Mammary epithelial cell (primary cell): Measurements from ENCODE around the gene UQCRQ.

Source experiments
- EZH2 ChIP-seq: IDR thresholded peaks from 2 replicates; pipeline ENCODE4 v1.6.1; 2012; ENCODE audit warnings: low read length, inconsistent platforms, borderline replicate concordance
- TF ChIP-seq, protein P1 (sequence below), 2 donors: IDR thresholded peaks in 1 of 2; conservative IDR thresholded peaks in 1 of 2; 2 replicates each; pipeline ENCODE4 v1.5.1; 2011 to 2012; ENCODE audit warnings: inconsistent platforms in 2 of 2, low read length in 2 of 2, mild to moderate bottlenecking in 2 of 2, control low read depth in 1 of 2, low read depth in 1 of 2; ENCODE audit not compliant: insufficient read depth in 1 of 2; ENCODE audit errors: extremely low read depth in 1 of 2

DNA sequence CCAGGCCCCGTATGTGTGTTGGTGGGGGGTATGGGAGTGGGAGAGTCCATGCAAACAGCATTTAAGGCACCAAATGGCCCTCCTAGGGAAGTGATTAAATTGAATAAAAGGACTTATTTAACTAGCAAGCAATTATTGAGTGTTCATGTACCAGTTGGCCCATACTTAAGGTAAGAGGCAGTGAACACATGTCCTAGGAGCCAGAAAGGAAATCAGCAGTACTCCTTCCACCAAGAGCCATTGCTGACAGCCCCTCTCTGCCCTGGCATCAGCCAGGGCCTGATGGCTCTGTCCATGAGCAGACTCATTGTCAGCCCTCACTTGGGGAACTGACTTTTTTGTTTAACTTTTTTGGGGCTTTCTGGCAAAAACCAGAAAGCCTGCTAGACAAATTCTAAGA is 25.5 kb upstream of the UQCRQ start:
- TF ChIP-seq, protein P1, sequence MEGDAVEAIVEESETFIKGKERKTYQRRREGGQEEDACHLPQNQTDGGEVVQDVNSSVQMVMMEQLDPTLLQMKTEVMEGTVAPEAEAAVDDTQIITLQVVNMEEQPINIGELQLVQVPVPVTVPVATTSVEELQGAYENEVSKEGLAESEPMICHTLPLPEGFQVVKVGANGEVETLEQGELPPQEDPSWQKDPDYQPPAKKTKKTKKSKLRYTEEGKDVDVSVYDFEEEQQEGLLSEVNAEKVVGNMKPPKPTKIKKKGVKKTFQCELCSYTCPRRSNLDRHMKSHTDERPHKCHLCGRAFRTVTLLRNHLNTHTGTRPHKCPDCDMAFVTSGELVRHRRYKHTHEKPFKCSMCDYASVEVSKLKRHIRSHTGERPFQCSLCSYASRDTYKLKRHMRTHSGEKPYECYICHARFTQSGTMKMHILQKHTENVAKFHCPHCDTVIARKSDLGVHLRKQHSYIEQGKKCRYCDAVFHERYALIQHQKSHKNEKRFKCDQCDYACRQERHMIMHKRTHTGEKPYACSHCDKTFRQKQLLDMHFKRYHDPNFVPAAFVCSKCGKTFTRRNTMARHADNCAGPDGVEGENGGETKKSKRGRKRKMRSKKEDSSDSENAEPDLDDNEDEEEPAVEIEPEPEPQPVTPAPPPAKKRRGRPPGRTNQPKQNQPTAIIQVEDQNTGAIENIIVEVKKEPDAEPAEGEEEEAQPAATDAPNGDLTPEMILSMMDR (conservative IDR thresholded peaks at IDR 0.05 in 1 of 2, IDR thresholded peaks at IDR 0.05 in 1 of 2; ENCODE audit: extremely low read depth in 1 of 2, insufficient read depth in 1 of 2, low read depth in 1 of 2, low read length in 2 of 2) = no peak
- TF ChIP-seq EZH2 = no peak
